Measurements from ENCODE around the gene CELA1.
"Not testable (repeated sequence)": the region's sequence is repeated elsewhere in the genome, so short reads cannot be mapped to it uniquely, and the experiment has no call there.

The CELA1 gene

GRCh38 chr12:51307655-51308593 lies 38.6 kb downstream of the CELA1 start:
- DNase-seq, result no peak

DNA sequence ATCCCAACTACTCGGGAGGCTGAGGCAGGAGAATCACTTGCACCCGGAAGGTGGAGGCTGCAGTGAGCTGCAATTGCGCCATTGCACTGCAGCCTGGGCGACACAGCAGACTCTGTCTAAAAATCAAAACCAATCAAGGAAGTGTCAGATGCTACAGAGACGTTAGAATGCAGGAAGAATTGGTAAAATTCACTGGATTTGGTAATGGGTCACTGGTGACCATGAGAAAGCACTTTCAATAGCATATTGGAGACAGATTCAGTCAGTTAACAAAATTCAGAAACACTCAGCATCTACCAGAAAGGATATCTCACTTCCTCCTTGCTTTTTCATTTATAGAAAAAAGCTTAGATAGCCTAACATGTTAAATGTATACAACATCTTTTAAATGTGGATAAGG lies 40.0 kb downstream of the CELA1 start:
- DNase-seq, result no peak

GRCh38 chr12:51300768-51301167 lies 45.7 kb downstream of the CELA1 start:
- not testable (repeated sequence) for DNase-seq

DNA sequence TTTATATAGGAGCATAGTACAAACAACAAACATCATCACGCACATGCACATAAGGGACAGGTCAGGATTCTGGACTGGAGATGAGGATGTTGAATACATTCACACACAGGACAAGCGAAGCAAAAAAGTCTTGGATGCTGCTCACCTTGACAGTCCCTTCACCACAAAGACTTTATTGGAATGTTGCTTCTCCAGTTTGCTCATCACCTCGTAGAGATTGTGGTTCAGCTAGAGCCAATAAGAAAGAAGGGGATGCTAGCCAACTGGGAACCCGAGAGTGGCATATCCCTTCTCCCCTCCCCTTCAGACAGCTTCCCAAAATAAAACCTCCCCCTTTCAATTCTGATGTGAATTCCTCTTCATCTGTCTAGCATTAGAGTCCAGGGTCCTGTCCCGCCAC lies 50.8 kb downstream of the CELA1 start:
- DNase-seq, result no peak

GRCh38 chr12:51294097-51294496 lies 52.4 kb downstream of the CELA1 start:
- DNase-seq, result not testable (repeated sequence)

- DNase-seq, result no peak
These were observed 52.8 kb downstream of the CELA1 start for GRCh38 chr12:51293696-51294095.

GRCh38 chr12:51291603-51292513 lies 54.6 kb downstream of the CELA1 start:
- DNase-seq, result not testable (repeated sequence)

GRCh38 chr12:51285843-51286242 lies 60.6 kb downstream of the CELA1 start:
- DNase-seq, result no peak

GRCh38 chr12:51281202-51281924 lies 65.1 kb downstream of the CELA1 start:
- DNase-seq, result no peak

All from left hindlimb (tissue), 1 donor.